ENCODE data around the gene RMC1.

RMC1 gene

DNA sequence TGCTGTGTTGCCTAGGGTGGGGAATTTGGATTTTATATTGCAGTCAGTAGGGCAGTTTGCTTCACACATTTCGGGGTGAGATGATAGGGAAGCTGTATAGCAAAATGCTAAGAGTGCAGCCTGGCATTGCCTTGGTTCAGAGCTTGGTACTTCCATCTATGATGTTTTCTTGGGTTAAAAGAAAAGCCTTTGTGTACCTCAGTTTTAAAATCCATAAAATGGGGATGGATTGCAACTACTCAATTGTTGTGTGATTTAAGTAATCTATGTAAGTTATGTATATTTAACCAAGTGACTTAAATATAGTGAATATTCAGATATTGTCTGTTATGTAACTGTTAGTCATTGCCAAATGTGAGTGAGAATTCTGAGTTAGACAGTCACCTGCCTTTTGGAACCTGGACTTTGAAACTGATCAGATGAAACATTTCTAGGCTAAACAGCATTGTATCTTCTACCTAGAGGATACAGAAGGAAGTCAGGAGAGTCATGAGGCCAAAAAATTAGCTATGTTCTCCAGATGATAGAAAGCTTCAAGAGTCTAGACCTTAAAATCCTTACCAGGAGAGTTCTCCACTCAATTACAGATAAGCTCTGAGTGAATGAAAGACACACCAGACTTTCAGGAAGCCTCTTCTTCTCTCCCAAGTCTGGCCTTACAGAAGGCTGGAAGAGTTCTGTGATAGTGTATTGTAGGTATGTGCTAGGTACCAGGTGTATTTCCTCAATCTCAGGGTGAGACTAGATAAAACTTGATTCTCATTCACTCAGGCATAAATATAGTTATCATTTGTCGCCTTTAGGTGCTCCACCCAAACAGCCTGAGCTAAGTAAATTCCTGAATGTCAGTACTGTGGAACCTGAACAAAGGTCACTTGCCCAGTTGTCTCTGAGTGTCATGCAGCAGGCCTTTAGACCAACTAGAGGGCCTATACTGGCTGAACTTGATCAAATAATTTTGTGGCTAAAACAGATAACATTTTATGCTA is 42.7 kb upstream of the RMC1 start:
- TF ChIP-seq REST (IDR thresholded peaks at IDR 0.05; ENCODE audit: insufficient read depth in 1 of 2, low read depth in 2 of 2, low read length in 2 of 2), result no peak
- TF ChIP-seq TAF1 (IDR thresholded peaks at IDR 0.05; ENCODE audit: borderline replicate concordance, insufficient read depth, low read length), result no peak
- no peak for TF ChIP-seq POLR2AphosphoS5 (IDR thresholded peaks at IDR 0.05; ENCODE audit: low read depth, low read length)
- no peak for TF ChIP-seq FOXP2 (optimal IDR thresholded peaks at IDR 0.05; ENCODE audit: borderline replicate concordance, extremely low read depth, extremely low read length, insufficient read depth)
- no peak for TF ChIP-seq SIN3A (IDR thresholded peaks at IDR 0.05; ENCODE audit: borderline replicate concordance, insufficient read depth, low read length)

GRCh38 chr18:23462876-23463275 is 40.4 kb upstream of the RMC1 start:
- no peak for TF ChIP-seq REST (IDR thresholded peaks at IDR 0.05; ENCODE audit: insufficient read depth in 1 of 2, low read depth in 2 of 2, low read length in 2 of 2)
- no peak for TF ChIP-seq POLR2AphosphoS5 (IDR thresholded peaks at IDR 0.05; ENCODE audit: low read depth, low read length)
- no peak for TF ChIP-seq FOXP2 (optimal IDR thresholded peaks at IDR 0.05; ENCODE audit: borderline replicate concordance, extremely low read depth, extremely low read length, insufficient read depth)
- TF ChIP-seq SIN3A (IDR thresholded peaks at IDR 0.05; ENCODE audit: borderline replicate concordance, insufficient read depth, low read length), result no peak
- TF ChIP-seq TAF1 (IDR thresholded peaks at IDR 0.05; ENCODE audit: borderline replicate concordance, insufficient read depth, low read length), result no peak

DNA sequence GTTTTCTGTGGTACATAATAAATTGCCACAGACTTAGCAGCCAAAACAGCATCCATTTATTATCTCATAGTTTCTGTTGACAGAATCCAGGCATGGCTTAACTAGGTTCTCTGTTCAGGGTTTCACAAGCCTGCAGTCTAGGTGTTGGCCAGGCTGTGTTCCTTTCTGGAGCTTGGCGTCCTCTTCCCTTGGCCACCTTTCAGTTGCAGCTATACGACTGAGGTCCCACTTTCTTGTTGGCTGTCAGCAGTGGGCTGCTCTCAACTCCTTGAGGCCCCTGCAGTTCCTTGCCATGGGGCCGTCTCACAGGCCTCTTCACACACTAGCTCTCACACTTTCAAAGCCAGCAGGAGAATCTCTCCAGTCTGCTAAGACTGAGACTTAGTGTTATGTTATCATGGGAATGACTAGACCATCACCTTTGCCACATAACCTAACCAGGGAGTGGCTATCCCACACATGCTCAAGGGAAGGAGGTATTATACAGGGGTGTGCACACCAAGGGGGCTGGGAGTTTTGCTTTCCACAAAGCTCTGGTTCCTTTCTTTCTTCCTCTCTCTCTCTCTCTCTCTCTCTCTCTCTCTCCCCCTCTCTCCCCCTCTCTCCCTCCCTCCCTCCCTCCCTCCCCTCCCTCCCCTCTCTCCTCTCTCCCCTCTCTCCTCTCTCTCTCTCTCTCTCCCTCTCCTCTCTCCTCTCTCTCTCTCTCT is 34.4 kb upstream of the RMC1 start:
- TF ChIP-seq REST (IDR thresholded peaks at IDR 0.05; ENCODE audit: insufficient read depth in 1 of 2, low read depth in 2 of 2, low read length in 2 of 2), result no peak
- no peak for TF ChIP-seq TAF1 (IDR thresholded peaks at IDR 0.05; ENCODE audit: borderline replicate concordance, insufficient read depth, low read length)
- TF ChIP-seq POLR2AphosphoS5 (IDR thresholded peaks at IDR 0.05; ENCODE audit: low read depth, low read length), result no peak
- TF ChIP-seq FOXP2 (optimal IDR thresholded peaks at IDR 0.05; ENCODE audit: borderline replicate concordance, extremely low read depth, extremely low read length, insufficient read depth), result no peak
- no peak for TF ChIP-seq SIN3A (IDR thresholded peaks at IDR 0.05; ENCODE audit: borderline replicate concordance, insufficient read depth, low read length)

- TF ChIP-seq REST (IDR thresholded peaks at IDR 0.05; ENCODE audit: insufficient read depth in 1 of 2, low read depth in 2 of 2, low read length in 2 of 2) (no peak), FOXP2 (optimal IDR thresholded peaks at IDR 0.05; ENCODE audit: borderline replicate concordance, extremely low read depth, extremely low read length, insufficient read depth) (no peak), SIN3A (IDR thresholded peaks at IDR 0.05; ENCODE audit: borderline replicate concordance, insufficient read depth, low read length) (no peak)
These were observed 32.5 kb upstream of the RMC1 start for GRCh38 chr18:23470620-23471387.
